HepG2 (cell line): ENCODE data around the gene CHDH.

Source experiments
- CHCHD3 ChIP-seq: sonication (generic); formaldehyde crosslinking; IDR thresholded peaks from 2 replicates; pipeline ENCODE4 v1.8.0; 2022; ENCODE audit warnings: mild to moderate bottlenecking, missing genetic modification reagents, moderate library complexity
- KLF6 ChIP-seq: IDR thresholded peaks from 2 replicates; pipeline ENCODE4 v1.8.0; 2016; ENCODE audit warnings: missing biosample characterization, missing genetic modification reagents
- PAX8 ChIP-seq: sonication (generic); formaldehyde crosslinking; IDR thresholded peaks from 2 replicates; pipeline ENCODE4 v1.8.0; 2022; ENCODE audit warnings: mild to moderate bottlenecking, missing genetic modification reagents, borderline replicate concordance
- STAG1 ChIP-seq: sonication (generic); formaldehyde crosslinking; IDR thresholded peaks from 2 replicates; pipeline ENCODE4 v1.4.0; 2020; ENCODE audit warnings: missing genetic modification reagents
- TF ChIP-seq, protein P1 (sequence below): sonication (generic); formaldehyde crosslinking; IDR thresholded peaks from 2 replicates; pipeline ENCODE4 v1.8.1; 2023; ENCODE audit warnings: missing genetic modification reagents, inconsistent platforms, borderline replicate concordance
- TF ChIP-seq, protein P2 (sequence below): IDR thresholded peaks from 2 replicates; pipeline ENCODE4 v1.6.1; 2016; ENCODE audit warnings: low read depth, control low read depth
- TF ChIP-seq, protein P3 (sequence below), 2 experiments: fragments of 450-650 bp in 1 of 2; sonication (generic) in 1 of 2; formaldehyde crosslinking; IDR thresholded peaks; 2 replicates each; pipeline versions ENCODE4 v1.5.0 to v1.8.0; 2020 to 2022; ENCODE audit warnings: mild to moderate bottlenecking in 1 of 2, missing genetic modification reagents in 1 of 2
- TF ChIP-seq, protein P4 (sequence below): sonication (generic); formaldehyde crosslinking; IDR thresholded peaks from 2 replicates; pipeline ENCODE4 v1.5.0; 2020; ENCODE audit warnings: mild to moderate bottlenecking, missing genetic modification reagents, moderate library complexity

DNA sequence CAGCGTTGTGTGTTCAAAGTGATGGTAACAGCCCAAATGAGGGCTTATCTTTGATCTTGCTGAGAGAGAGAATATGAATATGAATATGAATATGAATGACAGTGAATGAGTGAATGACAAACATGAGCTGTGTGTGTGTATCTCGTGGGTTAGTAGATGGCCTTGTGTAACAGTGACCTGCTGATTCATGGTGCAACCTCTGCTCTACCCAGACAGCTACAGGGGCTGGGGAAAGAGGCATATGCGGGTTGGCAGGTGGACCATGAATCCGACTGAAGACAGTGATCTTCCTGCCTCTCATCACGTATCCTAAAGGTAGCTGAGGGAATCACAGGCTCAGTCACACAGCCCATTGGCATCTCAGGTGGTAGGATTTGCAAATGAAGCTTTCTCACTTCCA is 58.2 kb downstream of the CHDH start:
- TF ChIP-seq PAX8 (CRISPR knock-in tag) (no peak), STAG1 (no peak), CHCHD3 (CRISPR knock-in tag) (no peak), KLF6 (no peak)
- TF ChIP-seq, protein P1, sequence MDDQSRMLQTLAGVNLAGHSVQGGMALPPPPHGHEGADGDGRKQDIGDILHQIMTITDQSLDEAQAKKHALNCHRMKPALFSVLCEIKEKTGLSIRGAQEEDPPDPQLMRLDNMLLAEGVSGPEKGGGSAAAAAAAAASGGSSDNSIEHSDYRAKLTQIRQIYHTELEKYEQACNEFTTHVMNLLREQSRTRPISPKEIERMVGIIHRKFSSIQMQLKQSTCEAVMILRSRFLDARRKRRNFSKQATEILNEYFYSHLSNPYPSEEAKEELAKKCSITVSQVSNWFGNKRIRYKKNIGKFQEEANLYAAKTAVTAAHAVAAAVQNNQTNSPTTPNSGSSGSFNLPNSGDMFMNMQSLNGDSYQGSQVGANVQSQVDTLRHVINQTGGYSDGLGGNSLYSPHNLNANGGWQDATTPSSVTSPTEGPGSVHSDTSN (CRISPR knock-in tag), result no peak
- TF ChIP-seq, protein P2, sequence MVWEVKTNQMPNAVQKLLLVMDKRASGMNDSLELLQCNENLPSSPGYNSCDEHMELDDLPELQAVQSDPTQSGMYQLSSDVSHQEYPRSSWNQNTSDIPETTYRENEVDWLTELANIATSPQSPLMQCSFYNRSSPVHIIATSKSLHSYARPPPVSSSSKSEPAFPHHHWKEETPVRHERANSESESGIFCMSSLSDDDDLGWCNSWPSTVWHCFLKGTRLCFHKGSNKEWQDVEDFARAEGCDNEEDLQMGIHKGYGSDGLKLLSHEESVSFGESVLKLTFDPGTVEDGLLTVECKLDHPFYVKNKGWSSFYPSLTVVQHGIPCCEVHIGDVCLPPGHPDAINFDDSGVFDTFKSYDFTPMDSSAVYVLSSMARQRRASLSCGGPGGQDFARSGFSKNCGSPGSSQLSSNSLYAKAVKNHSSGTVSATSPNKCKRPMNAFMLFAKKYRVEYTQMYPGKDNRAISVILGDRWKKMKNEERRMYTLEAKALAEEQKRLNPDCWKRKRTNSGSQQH (CRISPR knock-in tag), result no peak
- TF ChIP-seq, protein P3, sequence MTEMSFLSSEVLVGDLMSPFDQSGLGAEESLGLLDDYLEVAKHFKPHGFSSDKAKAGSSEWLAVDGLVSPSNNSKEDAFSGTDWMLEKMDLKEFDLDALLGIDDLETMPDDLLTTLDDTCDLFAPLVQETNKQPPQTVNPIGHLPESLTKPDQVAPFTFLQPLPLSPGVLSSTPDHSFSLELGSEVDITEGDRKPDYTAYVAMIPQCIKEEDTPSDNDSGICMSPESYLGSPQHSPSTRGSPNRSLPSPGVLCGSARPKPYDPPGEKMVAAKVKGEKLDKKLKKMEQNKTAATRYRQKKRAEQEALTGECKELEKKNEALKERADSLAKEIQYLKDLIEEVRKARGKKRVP (CRISPR knock-in tag; IDR thresholded peaks at IDR 0.05), result no peak
- TF ChIP-seq, protein P4, sequence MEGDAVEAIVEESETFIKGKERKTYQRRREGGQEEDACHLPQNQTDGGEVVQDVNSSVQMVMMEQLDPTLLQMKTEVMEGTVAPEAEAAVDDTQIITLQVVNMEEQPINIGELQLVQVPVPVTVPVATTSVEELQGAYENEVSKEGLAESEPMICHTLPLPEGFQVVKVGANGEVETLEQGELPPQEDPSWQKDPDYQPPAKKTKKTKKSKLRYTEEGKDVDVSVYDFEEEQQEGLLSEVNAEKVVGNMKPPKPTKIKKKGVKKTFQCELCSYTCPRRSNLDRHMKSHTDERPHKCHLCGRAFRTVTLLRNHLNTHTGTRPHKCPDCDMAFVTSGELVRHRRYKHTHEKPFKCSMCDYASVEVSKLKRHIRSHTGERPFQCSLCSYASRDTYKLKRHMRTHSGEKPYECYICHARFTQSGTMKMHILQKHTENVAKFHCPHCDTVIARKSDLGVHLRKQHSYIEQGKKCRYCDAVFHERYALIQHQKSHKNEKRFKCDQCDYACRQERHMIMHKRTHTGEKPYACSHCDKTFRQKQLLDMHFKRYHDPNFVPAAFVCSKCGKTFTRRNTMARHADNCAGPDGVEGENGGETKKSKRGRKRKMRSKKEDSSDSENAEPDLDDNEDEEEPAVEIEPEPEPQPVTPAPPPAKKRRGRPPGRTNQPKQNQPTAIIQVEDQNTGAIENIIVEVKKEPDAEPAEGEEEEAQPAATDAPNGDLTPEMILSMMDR, result no peak
